Measurements from ENCODE around the gene FNBP1. TPM values are rescaled to one million over a fixed set of nuclear protein-coding genes. Genes with fewer than 3 reads are reported as not detected.

Gene FNBP1
- total RNA-seq, 2 donors from 2014 or later, result 27.7 to 29.0 TPM

DNA sequence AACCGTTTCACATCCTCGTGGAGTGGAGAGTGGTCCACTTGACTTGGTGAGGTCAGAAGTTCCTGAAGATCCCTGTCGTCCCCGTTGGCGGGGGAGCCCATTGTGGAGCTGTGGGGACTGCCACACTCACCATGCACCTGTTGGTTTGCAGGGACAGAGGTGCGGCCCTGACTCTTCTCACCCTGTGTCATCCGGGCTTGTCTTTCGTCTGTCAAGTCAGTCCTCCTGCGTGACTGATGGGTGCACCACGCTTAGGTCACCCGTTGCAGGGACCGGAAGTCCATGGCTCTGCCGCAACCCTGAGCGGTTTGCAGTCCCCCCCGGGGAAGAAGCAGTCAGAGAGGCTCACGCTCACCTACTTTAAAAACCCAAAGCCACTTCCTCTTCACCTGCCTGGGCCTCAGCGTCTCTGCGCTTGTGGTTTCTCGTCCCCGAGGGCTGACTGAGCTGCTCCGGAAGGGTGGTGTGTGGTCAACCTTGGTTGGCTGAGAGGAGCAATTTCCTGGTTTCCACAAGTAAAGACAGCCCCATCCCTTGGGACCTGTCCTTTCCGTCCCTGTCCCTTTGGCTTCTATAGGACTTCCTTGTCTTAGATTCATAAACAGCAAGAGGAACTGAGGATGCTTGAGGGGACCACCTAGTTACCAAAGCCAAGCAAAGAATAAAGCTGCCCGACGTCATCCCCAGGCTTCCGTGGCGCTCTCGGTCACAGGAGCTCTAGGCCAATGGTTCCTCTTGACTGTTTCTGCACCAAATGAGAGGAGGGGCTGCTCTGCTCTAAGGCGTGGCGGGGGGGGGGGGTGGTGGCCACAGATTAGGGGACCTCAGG lies 154.5 kb downstream of the FNBP1 start:
- ATAC-seq (peak in 1 of 2 donors; percentile 5), DNase-seq (peak; percentile 49)
- intact Hi-C loops (cut with DNase I), result loop anchor here (5.0 to 10.0 kb wide), 4 partner anchors 154 to 349 kb away; partner anchors contain the start of genes FNBP1 (in 1 of the 2) and GPR107 (in 1 of the 2)

DNA sequence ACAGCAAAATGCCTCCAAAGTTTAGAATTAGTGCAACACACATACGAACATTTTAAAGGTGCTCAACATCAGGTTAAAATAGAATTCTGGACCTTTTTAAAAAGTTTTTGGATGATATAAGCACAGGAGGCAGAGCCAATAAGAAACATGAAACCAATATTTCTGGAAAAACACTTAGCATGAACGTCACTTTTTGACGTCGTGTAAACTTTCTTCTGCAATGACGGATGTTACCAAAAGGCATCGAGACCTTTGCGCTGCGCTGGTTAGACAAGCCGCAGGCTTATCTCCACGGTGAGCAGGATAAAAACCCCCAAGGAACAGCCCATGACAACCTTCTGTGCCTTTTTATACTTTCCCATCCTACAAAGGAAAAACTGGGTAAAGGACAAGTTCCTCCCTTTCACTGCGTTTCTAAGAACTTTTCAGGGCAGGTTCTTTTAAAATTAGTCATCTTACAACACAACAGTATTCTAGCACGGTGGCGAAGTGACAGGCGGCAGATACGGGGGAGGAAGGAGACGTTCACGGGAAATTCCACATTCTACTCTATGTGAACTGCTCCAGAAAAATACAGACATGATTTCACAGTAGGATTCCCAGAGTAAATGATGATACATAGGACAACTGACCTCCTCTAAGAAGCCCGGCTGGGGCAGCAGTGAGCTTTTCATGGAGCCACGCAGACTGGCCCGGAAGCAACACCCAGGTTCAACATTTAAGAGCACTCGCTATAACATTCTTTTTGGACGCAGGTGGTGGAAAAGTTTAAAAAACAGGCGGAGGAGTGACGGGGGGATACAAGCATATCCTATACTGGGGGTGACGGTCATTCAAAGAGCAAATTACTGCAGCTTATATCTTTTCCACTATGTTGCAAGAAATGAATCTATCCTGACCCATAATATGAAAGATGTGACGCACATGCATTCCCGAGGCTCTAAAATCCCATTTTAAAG lies 155.4 kb downstream of the FNBP1 start:
- ATAC-seq (no peak), DNase-seq (no peak)
- intact Hi-C loops (cut with DNase I), result loop anchor here (5.0 to 10.0 kb wide), 4 partner anchors 155 to 350 kb away; partner anchors contain the start of genes FNBP1 (in 1 of the 2) and GPR107 (in 1 of the 2)

DNA sequence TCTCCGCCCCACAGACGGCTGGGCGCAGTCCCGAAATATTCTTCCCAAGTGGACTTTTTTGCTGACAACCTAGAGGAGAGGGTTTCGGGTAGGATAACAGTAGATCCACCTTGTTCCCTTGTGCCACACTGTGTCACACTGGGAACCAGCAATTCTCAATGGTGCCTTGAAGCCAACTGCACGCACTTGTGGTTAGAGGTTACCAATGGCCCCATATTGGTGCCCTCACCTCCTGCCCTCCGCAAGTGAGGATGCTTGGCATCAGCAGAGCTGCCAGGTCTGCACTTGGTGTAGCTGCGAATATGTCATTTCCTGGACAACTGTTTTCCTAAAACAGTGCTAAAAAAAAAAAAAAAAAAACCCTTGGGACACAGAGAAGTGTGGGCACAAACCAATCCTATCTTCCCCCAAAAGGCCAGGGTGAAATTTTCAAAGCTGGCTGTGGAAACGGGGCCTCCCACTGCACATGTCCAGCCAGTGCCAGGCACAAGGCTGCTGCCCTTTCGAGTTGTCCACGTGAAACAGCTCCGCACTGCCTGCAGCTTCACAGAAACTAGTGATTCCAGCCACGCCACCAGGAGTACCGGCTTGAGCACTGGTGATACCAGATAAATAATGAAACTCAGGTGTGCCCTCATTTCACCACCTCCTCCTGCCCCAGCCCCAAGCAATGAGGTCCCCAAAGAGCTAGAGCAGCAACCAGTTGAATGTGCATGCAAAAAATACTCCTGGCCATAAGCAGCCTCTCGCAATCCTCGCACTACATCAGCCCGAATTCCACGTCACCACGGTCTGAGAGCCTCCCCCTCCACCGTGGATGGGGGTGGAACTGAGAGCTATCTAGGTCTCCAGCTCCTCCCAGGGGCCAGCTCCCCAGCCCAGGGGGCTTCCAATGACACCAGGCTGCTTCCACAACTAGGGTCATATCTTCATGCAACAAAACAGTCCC lies 156.5 kb downstream of the FNBP1 start:
- intact Hi-C loops (cut with DNase I), result loop anchor here (5.0 to 10.0 kb wide), 4 partner anchors 156 to 351 kb away; partner anchors contain the start of genes FNBP1 (in 1 of the 2) and GPR107 (in 1 of the 2)
- ATAC-seq (no peak), DNase-seq (no peak)

- intact Hi-C loops (cut with DNase I), result loop anchor here (2.0 to 10.0 kb wide), 5 partner anchors 157 to 352 kb away; partner anchors contain the start of genes FNBP1 (in 1 of the 2) and GPR107 (in 1 of the 2)
- DNase-seq (peak; percentile 96), ATAC-seq (peak; percentile 91 to 92)
Measured at GRCh38 chr9:129885670-129886106, 157.3 kb downstream of the FNBP1 start.

- ATAC-seq, result peak; percentile 38
- peak; percentile 43 for DNase-seq
- intact Hi-C loops (cut with DNase I), result loop anchor here (2.0 to 10.0 kb wide), 5 partner anchors 157 to 352 kb away; partner anchors contain the start of genes FNBP1 (in 1 of the 2) and GPR107 (in 1 of the 2)
Measured at GRCh38 chr9:129885018-129885669, 157.8 kb downstream of the FNBP1 start.

DNA sequence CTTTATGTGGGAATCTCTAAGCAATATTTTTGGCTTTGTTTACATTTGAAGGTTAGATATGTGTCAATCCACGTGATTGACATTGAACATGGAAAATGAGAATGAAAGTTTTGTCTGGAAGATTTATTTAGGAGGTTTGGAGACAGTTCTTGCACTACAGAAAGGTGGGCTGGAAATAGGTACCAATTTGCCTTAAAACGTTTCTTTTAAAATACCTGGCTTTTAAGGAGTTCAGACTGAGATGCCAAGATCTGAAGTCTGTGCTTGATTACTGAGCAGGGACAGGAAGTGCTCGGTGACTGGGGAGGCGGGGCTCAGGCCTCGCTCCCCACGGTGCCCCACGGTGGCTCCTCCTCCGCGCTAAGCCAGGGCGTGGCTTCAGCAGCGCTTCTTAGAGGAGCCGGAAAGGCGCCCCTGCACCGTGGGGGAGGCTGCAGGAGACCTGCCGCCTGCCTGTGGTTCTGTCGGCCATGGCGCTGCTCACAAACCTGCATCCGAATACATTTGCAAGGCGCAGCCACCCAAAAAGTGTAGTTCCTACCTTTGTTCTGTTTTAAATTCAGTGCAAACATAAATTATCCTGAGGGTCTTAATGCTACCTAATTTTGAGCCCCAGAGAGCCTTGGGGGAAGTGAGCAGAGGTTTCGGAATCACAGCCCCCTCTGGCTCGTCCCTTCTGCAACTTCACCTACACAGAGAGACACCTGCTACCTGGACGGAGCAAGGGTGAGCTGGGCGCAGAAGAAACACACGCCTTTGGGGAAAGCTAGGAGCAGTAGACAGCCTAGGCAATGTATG lies 158.6 kb downstream of the FNBP1 start:
- ATAC-seq (peak; percentile 81 to 82), DNase-seq (peak; percentile 91)
- intact Hi-C loops (cut with DNase I), result loop anchor here (2.0 to 10.0 kb wide), 5 partner anchors 158 to 353 kb away; partner anchors contain the start of genes FNBP1 (in 1 of the 2) and GPR107 (in 1 of the 2)

DNA sequence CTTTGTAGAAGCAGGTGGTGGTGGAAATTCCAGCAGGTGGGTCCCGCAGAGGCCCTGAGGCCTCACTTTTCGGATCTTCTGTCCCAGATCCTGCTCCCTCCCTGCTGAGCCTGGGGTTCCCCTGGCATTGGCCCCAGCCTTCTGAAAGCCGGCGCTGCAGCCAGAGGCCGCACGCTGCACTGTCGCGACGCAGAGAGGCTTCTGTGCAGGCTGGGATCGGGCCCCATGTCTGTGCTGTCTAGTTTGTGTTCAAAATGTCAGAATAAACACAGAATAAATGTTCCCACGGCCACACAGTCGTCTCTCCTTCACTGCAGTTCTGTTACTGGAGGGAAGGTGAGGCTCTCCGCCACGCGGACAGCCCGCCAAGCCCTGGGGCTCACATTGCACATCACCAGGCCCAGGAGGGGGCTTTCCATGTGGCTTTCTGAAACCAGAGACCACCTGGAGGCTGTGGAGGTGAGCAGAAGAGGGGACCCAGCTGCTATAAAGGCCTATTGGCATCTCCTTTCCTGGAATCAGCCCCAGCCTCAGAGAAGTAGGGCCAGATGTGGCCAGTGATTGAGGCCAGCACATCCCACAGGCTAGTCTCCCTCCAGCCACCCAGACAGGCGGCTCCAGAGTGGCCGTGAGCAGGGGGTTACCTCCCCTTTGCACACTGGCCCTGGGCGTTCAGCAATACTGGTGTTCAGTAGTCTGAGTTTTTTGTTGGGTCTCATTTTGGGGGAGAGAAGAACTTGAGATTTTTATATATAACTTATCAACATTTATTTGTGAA lies 161.3 kb downstream of the FNBP1 start:
- intact Hi-C loops (cut with DNase I), result loop anchor here in 1 of 2 donors (10.0 kb wide), 2 partner anchors 173 to 213 kb away; partner anchors contain the start of gene GPR107
- no peak for ATAC-seq
- no peak for DNase-seq

DNA sequence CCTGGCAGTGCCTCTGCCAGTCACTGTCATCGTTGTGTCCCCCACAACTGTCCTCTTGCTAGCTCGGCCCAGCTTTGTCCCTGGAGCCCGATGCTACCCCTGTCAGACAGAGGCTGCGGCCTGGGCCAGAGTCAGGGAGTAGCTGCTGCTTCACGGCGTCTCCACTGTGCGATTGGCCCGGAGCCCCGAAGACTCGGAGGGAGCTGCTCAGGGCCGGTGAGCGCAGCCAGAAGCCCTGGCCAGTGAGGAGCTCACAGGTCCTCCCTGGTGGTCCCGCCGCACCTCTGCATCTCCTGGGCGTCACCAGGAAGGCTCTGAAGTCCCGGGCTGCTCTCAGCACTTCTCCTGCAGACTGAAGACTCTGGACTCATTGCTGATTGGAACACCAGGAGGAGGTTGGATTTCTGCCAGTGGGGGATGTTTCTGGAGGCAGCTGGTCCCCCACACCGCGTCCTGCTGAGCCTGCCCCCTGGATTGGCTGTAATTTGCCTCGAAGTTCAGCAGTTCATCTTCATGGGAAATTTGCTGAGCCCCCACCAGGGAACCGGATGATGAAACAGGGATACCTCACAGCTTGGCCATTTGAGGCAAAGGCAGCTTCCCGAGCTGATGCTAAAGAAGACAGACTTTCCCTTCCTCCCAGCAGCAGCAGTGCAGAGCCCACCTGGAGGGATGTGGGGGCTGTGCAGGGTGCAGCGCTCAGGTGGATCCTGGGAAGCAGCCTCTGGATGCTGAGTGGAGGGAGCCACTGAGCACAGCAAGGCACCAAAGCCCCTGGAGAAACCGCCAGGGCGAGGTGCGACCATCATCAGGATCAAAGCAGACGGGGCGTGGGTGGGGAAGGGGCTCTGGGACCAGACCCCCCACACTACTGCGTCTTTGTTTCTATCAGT lies 162.1 kb downstream of the FNBP1 start:
- DNase-seq (no peak), ATAC-seq (no peak)

DNA sequence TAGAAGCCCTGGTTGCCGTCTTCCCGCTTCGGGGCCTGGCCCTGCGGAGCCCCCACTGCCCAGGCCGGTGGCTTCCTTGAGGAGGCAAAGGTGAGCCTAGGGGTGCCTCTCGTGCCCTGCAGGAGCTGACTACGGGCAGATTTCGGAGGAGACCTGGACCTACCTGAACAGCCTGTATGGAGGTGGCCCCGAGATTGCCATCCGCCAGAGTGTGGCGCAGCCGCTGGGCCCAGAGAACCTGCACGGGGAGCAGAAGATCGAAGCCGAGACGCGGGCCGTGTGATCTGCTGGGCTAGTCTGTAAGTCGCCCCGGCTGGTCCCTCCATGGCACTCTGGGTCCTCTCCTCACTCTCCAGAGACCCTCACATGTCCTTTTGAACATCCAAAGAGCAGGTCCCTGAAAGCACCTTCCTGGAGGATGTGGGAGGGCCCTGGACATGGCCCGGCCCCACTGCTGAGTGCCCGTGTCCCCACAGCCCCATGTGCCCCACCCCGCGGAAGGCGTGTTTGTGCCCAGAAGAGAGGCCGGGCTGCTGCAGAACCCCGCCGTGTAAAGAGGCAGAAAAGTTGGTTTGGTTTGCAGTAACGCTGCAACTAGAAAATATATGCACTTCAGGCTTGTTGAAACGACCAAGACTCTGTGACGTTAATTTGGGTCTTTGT lies 162.9 kb downstream of the FNBP1 start:
- ATAC-seq, result no peak
- no peak for DNase-seq
- intact Hi-C loops (cut with DNase I), result loop anchor here in 1 of 2 donors (10.0 kb wide), 2 partner anchors 175 to 215 kb away; partner anchors contain the start of gene GPR107

More for the DNA sequence above, 162.1 kb downstream of the FNBP1 start:
- intact Hi-C loops (cut with DNase I), result loop anchor here in 1 of 2 donors (10.0 kb wide), 2 partner anchors 174 to 214 kb away; partner anchors contain the start of gene GPR107

DNA sequence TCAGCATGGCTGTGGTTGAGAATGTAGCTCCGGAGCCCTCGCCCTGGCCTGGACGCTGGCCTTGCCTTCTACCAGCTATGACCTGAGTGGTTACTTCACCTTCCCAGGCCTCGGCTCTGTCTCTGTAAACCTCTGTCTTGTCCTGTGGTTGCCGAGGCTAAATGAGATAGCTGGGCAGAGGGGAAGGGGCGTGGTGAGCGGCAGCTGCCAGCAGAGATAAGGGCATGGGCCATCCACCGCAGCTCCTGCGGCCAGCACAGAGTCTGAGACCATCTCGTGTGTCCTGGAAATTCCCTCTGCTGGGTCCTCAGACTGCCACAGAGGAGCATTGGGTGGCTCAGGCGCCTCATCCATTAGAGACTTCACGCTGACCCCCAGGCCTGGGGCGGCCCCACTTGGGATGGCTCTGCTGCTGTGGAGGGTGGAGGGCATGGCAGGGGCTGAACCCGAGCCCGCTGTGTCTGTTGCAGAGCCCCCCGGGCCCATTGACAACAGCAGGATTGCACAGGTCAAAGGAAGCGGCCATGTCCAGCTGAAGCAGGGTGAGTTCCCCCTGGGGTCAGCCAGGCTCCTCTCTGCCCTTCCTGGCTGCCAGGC lies 163.8 kb downstream of the FNBP1 start:
- intact Hi-C loops (cut with DNase I), result no loop called here
- no peak for DNase-seq
- ATAC-seq, result no peak

GRCh38 chr9:129878291-129878690 lies 164.7 kb downstream of the FNBP1 start:
- ATAC-seq, result no peak
- no peak for DNase-seq
- intact Hi-C loops (cut with DNase I), result no loop called here

DNA sequence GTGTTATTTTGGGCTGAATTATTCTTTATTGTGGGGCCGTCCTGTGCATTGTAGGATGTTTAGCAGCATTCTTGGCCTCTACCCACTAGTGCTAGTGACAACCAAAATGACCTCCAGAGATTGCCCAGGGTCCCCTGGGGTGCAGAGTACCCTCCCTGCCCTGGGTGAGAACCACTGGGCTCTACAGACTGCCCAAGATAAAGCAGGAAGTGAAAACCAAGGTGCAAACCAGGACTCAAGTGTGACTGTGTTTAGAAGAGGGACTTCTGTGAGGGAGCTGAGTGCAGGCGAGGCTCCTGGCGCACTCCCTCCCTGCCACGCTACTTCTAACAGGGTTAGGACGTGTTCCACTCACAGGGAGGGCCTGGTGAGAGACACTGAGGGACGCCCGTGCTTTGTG lies 166.2 kb downstream of the FNBP1 start:
- DNase-seq, result no peak
- no peak for ATAC-seq
- intact Hi-C loops (cut with DNase I), result no loop called here

DNA sequence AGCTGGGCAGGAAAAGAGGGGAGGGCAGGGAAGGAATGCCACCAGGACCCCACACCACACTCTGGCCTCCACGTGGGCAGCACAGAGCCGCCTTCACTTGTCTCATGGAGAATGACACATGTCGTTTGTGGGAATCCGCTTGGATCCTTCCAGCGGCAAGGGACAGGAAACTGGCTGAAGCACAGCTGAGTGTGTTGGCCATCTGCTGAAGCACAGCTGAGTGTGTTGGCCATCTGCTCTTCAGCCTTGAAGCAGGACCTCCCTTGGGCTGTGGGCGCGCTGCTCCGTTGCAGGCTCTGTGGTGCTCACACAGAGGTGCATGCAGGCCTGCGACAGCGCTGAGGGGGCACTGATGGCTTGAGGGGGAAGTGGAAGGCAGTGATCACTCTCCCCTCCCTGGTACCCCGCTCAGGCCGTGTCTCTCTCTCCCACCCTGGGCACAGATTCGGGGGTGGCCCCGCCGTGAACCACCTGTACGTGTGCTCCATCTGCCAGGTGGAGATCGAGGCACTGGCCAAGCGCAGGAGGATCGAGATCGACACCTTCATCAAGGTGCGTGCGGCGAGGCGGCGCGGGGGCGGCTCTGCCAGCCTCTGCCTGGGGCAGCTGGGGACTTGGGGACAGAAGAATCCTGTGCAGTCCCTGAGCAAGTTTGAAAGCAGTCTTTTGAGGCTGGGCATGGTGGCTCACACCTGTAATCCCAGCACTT lies 167.1 kb downstream of the FNBP1 start:
- no peak for ATAC-seq
- intact Hi-C loops (cut with DNase I), result no loop called here
- no peak for DNase-seq

Measured in left cardiac atrium (tissue), 4 donors.